Measurements from ENCODE around the gene FMN2. TPM values are rescaled to one million over a fixed set of nuclear protein-coding genes. Genes with fewer than 3 reads are reported as not detected.

The FMN2 gene
- total RNA-seq, 1 donor, result 11.2 TPM

DNA sequence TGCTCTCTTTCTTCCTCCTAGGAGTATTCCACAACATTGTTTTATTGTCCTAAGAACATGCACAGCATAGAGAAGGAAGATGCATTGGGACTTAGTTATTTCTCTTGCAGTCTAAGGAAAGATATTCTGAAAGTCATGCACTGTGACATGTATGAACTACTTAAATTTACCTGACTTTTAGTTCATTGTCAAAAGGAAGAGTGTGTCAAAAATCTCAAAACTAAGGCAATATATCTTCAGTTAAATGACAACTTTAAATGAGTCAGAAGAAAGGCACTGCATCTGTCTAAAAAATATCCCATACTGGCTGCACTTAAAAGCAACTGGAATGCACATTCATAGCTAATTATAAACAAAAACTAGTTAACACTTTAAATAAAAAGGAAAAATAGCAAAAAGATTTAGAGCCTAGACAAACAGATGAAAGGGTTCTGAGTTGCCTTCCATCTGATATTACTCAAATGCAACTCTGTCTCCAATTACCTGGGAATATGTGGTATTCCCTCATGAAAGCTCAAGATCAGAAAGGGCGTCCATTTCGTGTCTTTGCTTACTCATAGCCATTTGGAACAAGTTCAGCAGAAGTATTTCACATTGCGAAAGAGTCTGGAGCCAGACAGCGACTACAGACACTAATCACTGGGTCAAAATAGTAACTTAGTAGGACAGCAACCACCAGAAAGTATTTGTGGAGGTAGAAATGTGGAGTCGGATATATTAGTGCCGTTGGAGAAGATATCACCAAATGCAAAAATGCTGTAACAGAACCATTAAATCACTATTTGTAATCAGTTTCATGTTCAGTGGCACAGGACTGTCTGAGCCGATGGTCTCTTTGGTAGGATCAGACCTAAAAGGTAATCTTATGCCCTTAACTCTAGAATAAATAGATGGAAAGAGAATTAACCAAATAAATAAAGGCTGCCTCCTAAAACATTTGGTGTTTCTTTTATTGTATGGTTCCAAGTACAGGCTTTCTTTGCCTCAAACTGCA is 294.6 kb downstream of the FMN2 start:
- H3K9me3 ChIP-seq (ENCODE audit: low read depth, low read length), result peaks cover 10% of the 10 kb centered on the region
- peak overlapping the region; percentile 79 for H3K27ac ChIP-seq (ENCODE audit: low read depth, low read length)
- H3K4me3 ChIP-seq (ENCODE audit: insufficient read depth, low read length), result no peak overlapping the region
- H4K20me1 ChIP-seq (ENCODE audit: insufficient read depth, low read length), result no peaks in the 10 kb centered on the region
- peaks cover 27% of the 10 kb centered on the region for H3K4me1 ChIP-seq (ENCODE audit: insufficient read depth, low read length)
- TF ChIP-seq, protein P1, sequence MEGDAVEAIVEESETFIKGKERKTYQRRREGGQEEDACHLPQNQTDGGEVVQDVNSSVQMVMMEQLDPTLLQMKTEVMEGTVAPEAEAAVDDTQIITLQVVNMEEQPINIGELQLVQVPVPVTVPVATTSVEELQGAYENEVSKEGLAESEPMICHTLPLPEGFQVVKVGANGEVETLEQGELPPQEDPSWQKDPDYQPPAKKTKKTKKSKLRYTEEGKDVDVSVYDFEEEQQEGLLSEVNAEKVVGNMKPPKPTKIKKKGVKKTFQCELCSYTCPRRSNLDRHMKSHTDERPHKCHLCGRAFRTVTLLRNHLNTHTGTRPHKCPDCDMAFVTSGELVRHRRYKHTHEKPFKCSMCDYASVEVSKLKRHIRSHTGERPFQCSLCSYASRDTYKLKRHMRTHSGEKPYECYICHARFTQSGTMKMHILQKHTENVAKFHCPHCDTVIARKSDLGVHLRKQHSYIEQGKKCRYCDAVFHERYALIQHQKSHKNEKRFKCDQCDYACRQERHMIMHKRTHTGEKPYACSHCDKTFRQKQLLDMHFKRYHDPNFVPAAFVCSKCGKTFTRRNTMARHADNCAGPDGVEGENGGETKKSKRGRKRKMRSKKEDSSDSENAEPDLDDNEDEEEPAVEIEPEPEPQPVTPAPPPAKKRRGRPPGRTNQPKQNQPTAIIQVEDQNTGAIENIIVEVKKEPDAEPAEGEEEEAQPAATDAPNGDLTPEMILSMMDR (IDR thresholded peaks at IDR 0.05; ENCODE audit: extremely low read depth, low read depth, low read length), result no peak
- peak; percentile 51 for DNase-seq (ENCODE audit: insufficient read length, low spot score, missing footprints)
- no peaks in the 10 kb centered on the region for H3K79me2 ChIP-seq (ENCODE audit: insufficient read depth, low read length)
- no peak overlapping the region for H2AFZ ChIP-seq (ENCODE audit: low read length)
- H3K4me2 ChIP-seq (ENCODE audit: insufficient read depth, low read length), result peak overlapping the region; percentile 27
- H3K27me3 ChIP-seq (ENCODE audit: insufficient read depth, low read length), result no peaks in the 10 kb centered on the region
- H3K36me3 ChIP-seq (ENCODE audit: insufficient read depth, low read length), result peaks cover 12% of the 10 kb centered on the region

DNA sequence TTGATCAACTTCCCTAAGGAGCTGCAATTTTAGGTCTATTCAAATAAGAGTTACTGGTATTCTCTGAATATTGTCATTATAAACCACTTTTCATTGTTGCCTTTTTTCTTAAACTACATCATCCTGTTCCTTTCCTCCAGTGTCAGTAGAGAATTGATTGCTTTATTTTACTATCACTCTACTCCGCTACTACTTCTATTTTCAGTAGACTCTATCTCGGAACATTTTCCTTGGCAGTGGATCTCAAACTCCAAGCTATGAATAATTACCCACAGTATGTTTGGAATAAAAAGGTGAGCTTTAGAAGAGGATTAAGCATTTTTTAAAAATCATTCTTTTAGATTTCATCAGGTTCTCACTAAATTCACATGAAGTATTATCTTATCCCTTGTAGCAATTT is 295.4 kb downstream of the FMN2 start:
- H3K9me3 ChIP-seq (ENCODE audit: low read depth, low read length), result peaks cover 2% of the 10 kb centered on the region
- peak overlapping the region; percentile 6 for H3K4me2 ChIP-seq (ENCODE audit: insufficient read depth, low read length)
- no peak overlapping the region for H2AFZ ChIP-seq (ENCODE audit: low read length)
- H3K27me3 ChIP-seq (ENCODE audit: insufficient read depth, low read length), result no peaks in the 10 kb centered on the region
- TF ChIP-seq, protein P1 (IDR thresholded peaks at IDR 0.05; ENCODE audit: extremely low read depth, low read depth, low read length), result no peak
- no peak for DNase-seq (ENCODE audit: insufficient read length, low spot score, missing footprints)
- peak overlapping the region; percentile 79 for H3K27ac ChIP-seq (ENCODE audit: low read depth, low read length)
- H3K79me2 ChIP-seq (ENCODE audit: insufficient read depth, low read length), result no peaks in the 10 kb centered on the region
- H3K4me3 ChIP-seq (ENCODE audit: insufficient read depth, low read length), result no peak overlapping the region
- no peaks in the 10 kb centered on the region for H4K20me1 ChIP-seq (ENCODE audit: insufficient read depth, low read length)
- peaks cover 4% of the 10 kb centered on the region for H3K36me3 ChIP-seq (ENCODE audit: insufficient read depth, low read length)
- H3K4me1 ChIP-seq (ENCODE audit: insufficient read depth, low read length), result peaks cover 31% of the 10 kb centered on the region

DNA sequence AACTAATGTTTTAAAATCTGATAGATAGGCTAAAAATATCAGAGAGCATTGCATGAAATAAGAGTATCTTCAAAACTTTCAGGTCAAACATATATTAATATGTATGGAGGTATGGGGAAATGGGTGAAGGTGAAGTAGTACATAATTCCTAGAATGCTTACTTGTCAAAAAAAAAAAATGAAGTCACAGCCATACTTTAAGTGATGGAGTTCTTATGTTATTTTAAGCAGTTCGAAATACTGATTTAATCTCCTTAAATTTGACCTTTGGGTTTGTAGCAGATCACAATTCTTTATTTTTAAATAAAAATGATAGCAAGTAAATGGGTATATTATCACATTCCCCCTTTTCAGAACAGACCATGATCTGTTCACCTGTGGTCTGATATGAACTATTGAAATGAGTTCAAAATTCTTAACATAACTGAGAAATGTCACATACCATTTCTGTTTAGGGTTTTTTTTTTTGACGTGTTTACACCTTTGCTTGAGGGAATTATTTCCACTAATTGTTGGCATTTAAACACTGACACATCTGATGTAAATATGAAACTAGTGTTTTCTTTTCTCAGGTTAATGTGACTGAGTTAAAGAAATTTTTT is 300.1 kb downstream of the FMN2 start:
- Histone ChIP-seq H3K4me2 (ENCODE audit: insufficient read depth, low read length) (no peak overlapping the region), H2AFZ (ENCODE audit: low read length) (no peak overlapping the region), H4K20me1 (ENCODE audit: insufficient read depth, low read length) (no peaks in the 10 kb centered on the region), H3K4me1 (ENCODE audit: insufficient read depth, low read length) (peaks cover 29% of the 10 kb centered on the region), H3K36me3 (ENCODE audit: insufficient read depth, low read length) (peaks cover 10% of the 10 kb centered on the region), H3K79me2 (ENCODE audit: insufficient read depth, low read length) (peaks cover 4% of the 10 kb centered on the region), H3K4me3 (ENCODE audit: insufficient read depth, low read length) (no peak overlapping the region), H3K9me3 (ENCODE audit: low read depth, low read length) (no peaks in the 10 kb centered on the region), H3K27ac (ENCODE audit: low read depth, low read length) (no peak overlapping the region), H3K27me3 (ENCODE audit: insufficient read depth, low read length) (no peaks in the 10 kb centered on the region)
- no peak for DNase-seq (ENCODE audit: insufficient read length, low spot score, missing footprints)
- TF ChIP-seq, protein P1 (IDR thresholded peaks at IDR 0.05; ENCODE audit: extremely low read depth, low read depth, low read length), result no peak

DNA sequence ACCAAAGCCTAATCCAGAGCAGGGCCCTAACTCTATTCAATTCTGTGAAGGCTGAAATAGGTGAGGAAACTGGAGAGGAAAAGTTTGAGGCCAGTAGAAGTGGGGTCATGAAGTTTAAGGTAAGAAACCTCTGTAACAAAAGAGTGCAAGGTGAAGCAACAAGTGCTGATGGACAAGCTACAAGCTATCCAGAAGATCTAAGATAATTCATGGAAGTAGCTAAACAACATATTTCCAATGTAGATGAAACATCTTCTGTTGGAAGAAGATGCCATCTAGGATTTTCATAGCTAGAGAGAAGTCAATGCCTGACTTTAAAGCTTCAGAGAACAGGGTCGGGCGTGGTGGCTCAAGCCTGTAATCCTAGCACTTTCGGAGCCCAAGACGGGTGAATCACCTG is 302.7 kb downstream of the FMN2 start:
- DNase-seq (ENCODE audit: insufficient read length, low spot score, missing footprints), result no peak
- Histone ChIP-seq H3K27ac (ENCODE audit: low read depth, low read length) (no peak overlapping the region), H3K9me3 (ENCODE audit: low read depth, low read length) (no peaks in the 10 kb centered on the region), H3K27me3 (ENCODE audit: insufficient read depth, low read length) (no peaks in the 10 kb centered on the region), H3K4me2 (ENCODE audit: insufficient read depth, low read length) (no peak overlapping the region), H2AFZ (ENCODE audit: low read length) (no peak overlapping the region), H3K4me3 (ENCODE audit: insufficient read depth, low read length) (no peak overlapping the region), H3K79me2 (ENCODE audit: insufficient read depth, low read length) (peaks cover 4% of the 10 kb centered on the region), H4K20me1 (ENCODE audit: insufficient read depth, low read length) (no peaks in the 10 kb centered on the region), H3K36me3 (ENCODE audit: insufficient read depth, low read length) (peaks cover 10% of the 10 kb centered on the region), H3K4me1 (ENCODE audit: insufficient read depth, low read length) (peaks cover 33% of the 10 kb centered on the region)
- TF ChIP-seq, protein P1 (IDR thresholded peaks at IDR 0.05; ENCODE audit: extremely low read depth, low read depth, low read length), result no peak
